Measurements from ENCODE around the gene FAM227A.

DNA sequence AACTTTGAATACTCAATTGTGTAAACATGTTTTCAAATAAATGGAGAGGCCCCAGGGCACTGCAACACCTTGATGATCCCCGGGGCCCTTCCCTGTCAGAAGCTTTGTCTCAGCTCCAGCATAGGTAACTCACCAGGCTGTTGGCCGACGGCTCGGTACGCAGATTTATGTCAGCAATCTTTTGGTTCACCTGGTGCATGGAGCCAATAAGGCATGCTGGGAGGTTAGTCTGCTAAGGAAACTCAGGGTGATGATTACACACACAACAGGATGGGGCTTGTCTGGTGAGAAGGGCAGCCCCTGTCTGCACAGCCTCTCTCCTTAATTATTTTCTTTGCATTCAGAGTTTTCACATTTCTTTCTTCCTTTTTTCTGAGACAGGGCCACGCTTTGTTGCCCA, 10.8 kb downstream of the FAM227A start:
- TF ChIP-seq HOXC10 (CRISPR knock-in tag; IDR thresholded peaks at IDR 0.05) (no peak), ZNF311 (tag by site-specific recombination; IDR thresholded peaks at IDR 0.05; ENCODE audit: borderline replicate concordance) (no peak), ZSCAN30 (tag by site-specific recombination; IDR thresholded peaks at IDR 0.05) (no peak), ZNF157 (tag by site-specific recombination; IDR thresholded peaks at IDR 0.05) (no peak), ZBTB8A (tag by site-specific recombination; IDR thresholded peaks at IDR 0.05) (no peak), PRDM10 (tag by site-specific recombination; IDR thresholded peaks at IDR 0.05) (no peak)
- TF ChIP-seq, protein P1, sequence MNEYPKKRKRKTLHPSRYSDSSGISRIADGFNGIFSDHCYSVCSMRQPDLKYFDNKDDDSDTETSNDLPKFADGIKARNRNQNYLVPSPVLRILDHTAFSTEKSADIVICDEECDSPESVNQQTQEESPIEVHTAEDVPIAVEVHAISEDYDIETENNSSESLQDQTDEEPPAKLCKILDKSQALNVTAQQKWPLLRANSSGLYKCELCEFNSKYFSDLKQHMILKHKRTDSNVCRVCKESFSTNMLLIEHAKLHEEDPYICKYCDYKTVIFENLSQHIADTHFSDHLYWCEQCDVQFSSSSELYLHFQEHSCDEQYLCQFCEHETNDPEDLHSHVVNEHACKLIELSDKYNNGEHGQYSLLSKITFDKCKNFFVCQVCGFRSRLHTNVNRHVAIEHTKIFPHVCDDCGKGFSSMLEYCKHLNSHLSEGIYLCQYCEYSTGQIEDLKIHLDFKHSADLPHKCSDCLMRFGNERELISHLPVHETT (tag by site-specific recombination; IDR thresholded peaks at IDR 0.05), result no peak
- TF ChIP-seq, protein P2, sequence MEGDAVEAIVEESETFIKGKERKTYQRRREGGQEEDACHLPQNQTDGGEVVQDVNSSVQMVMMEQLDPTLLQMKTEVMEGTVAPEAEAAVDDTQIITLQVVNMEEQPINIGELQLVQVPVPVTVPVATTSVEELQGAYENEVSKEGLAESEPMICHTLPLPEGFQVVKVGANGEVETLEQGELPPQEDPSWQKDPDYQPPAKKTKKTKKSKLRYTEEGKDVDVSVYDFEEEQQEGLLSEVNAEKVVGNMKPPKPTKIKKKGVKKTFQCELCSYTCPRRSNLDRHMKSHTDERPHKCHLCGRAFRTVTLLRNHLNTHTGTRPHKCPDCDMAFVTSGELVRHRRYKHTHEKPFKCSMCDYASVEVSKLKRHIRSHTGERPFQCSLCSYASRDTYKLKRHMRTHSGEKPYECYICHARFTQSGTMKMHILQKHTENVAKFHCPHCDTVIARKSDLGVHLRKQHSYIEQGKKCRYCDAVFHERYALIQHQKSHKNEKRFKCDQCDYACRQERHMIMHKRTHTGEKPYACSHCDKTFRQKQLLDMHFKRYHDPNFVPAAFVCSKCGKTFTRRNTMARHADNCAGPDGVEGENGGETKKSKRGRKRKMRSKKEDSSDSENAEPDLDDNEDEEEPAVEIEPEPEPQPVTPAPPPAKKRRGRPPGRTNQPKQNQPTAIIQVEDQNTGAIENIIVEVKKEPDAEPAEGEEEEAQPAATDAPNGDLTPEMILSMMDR (tag by site-specific recombination; IDR thresholded peaks at IDR 0.05), result no peak

Measured in HEK293 (cell line).